IMR-90 (cell line): ENCODE data around the gene NECTIN4. TPM values are rescaled to one million over a fixed set of nuclear protein-coding genes. Genes with fewer than 3 reads are reported as not detected.

Experiments used
- ATAC-seq: fragments of 200-7000 bp; cut with Tn5 transposase; 2 replicates; pipeline ENCODE4 v1.9.1; 2020; ENCODE audit warnings: low read depth, mild to moderate bottlenecking, moderate library complexity
- BruUV-seq: library from RNA; stranded (reverse); fragments of 400-500 nt; replicated peaks from 2 replicates; lab custom pipeline; 2021; lab: Mats Ljungman, UMichigan
- CTCF ChIA-PET: fragments of 300-600 bp; formaldehyde crosslinking; extraction: SDS; loops from one replicate; lab custom pipeline; 2021; ENCODE audit warnings: antibody characterized with exemption; lab: Yijun Ruan, JAX
- POLR2A ChIA-PET: fragments of 300-600 bp; sonication (Branson Sonifier 250); formaldehyde crosslinking; loops from one replicate; lab custom pipeline; 2022; ENCODE audit warnings: antibody characterized with exemption; ENCODE audit not compliant: unreplicated experiment; lab: Charles Lee
- DNase-seq: peaks from one replicate; pipeline ENCODE4 v3.0.0; 2013
- H2AFZ ChIP-seq: replicated peaks from 2 replicates; pipeline ENCODE3; 2013; ENCODE audit warnings: low read length, mild to moderate bottlenecking; ENCODE audit not compliant: poor library complexity
- H2AK5ac ChIP-seq: 2 replicates; pipeline ENCODE4 v1.6.1; 2013; ENCODE audit warnings: low read depth, low read length, inconsistent platforms
- H2AK9ac ChIP-seq: replicated peaks from 2 replicates; pipeline ENCODE3; 2013; ENCODE audit warnings: mild to moderate bottlenecking, low read depth, low read length, moderate library complexity; ENCODE audit not compliant: poor library complexity
- H2BK120ac ChIP-seq: 2 replicates; pipeline ENCODE4 v1.6.1; 2013; ENCODE audit warnings: low read depth, low read length, inconsistent platforms
- H2BK15ac ChIP-seq: 3 replicates; pipeline ENCODE4 v1.6.1; 2013; ENCODE audit warnings: low read depth, low read length, inconsistent platforms
- H2BK20ac ChIP-seq: 2 replicates; pipeline ENCODE4 v1.6.1; 2013; ENCODE audit warnings: low read depth, mild to moderate bottlenecking, inconsistent platforms, low read length, moderate library complexity
- H2BK5ac ChIP-seq: 2 replicates; pipeline ENCODE4 v1.6.1; 2013; ENCODE audit warnings: mild to moderate bottlenecking, low read depth, low read length, inconsistent platforms; ENCODE audit not compliant: poor library complexity, severe bottlenecking
- H3K14ac ChIP-seq: replicated peaks from 2 replicates; pipeline ENCODE4 v1.6.1; 2013; ENCODE audit warnings: low read depth, low read length, inconsistent platforms
- H3K18ac ChIP-seq: 2 replicates; pipeline ENCODE4 v1.6.1; 2013; ENCODE audit warnings: low read depth, low read length, control low read depth
- H3K23ac ChIP-seq: 2 replicates; pipeline ENCODE4 v1.6.1; 2013; ENCODE audit warnings: low read depth, low read length, inconsistent platforms
- H3K27ac ChIP-seq: 2 replicates; pipeline ENCODE4 v1.5.1; 2013; ENCODE audit warnings: mild to moderate bottlenecking, control low read depth, low read length; ENCODE audit not compliant: insufficient read depth
- H3K27me3 ChIP-seq: 2 replicates; pipeline ENCODE4 v1.6.1; 2013; ENCODE audit warnings: low read length; ENCODE audit not compliant: control insufficient read depth, insufficient read depth
- H3K36me3 ChIP-seq: 2 replicates; pipeline ENCODE4 v1.6.1; 2013; ENCODE audit warnings: low read length, mixed read lengths; ENCODE audit not compliant: control insufficient read depth, insufficient read depth
- H3K4ac ChIP-seq: 2 replicates; pipeline ENCODE4 v1.6.1; 2013; ENCODE audit warnings: low read depth, low read length, inconsistent platforms
- H3K4me1 ChIP-seq: 2 replicates; pipeline ENCODE4 v1.6.1; 2013; ENCODE audit warnings: low read length, mixed read lengths; ENCODE audit not compliant: control insufficient read depth, insufficient read depth
- H3K4me2 ChIP-seq: 2 replicates; pipeline ENCODE4 v1.6.1; 2013; ENCODE audit warnings: low read depth, mild to moderate bottlenecking, control low read depth, low read length, moderate library complexity
- H3K4me3 ChIP-seq: 2 replicates; pipeline ENCODE4 v1.5.1; 2013; ENCODE audit warnings: low read depth, mild to moderate bottlenecking, control low read depth, low read length, moderate library complexity; ENCODE audit not compliant: insufficient read depth
- H3K56ac ChIP-seq: 2 replicates; pipeline ENCODE4 v1.6.1; 2013; ENCODE audit warnings: low read length, inconsistent platforms; ENCODE audit not compliant: insufficient read depth; ENCODE audit errors: extremely low read depth
- H3K79me1 ChIP-seq, 2 experiments: 2 replicates each; pipeline ENCODE4 v1.6.1; 2013; ENCODE audit warnings: low read length in 2 of 2, inconsistent platforms in 1 of 2, low read depth in 1 of 2
- H3K9ac ChIP-seq: 2 replicates; pipeline ENCODE4 v1.6.1; 2013; ENCODE audit warnings: low read depth, low read length, control low read depth
- H3K9me1 ChIP-seq: 2 replicates; pipeline ENCODE4 v1.6.1; 2013; ENCODE audit warnings: low read length, inconsistent platforms; ENCODE audit not compliant: insufficient read depth
- H3K9me3 ChIP-seq: 2 replicates; pipeline ENCODE4 v1.6.1; 2013; ENCODE audit warnings: low read length; ENCODE audit not compliant: control insufficient read depth, insufficient read depth
- H4K20me1 ChIP-seq: 2 replicates; pipeline ENCODE4 v1.6.1; 2013; ENCODE audit warnings: low read length, inconsistent platforms; ENCODE audit not compliant: insufficient read depth
- H4K5ac ChIP-seq: 2 replicates; pipeline ENCODE4 v1.6.1; 2013; ENCODE audit warnings: mild to moderate bottlenecking, low read depth, low read length, control low read depth
- H4K8ac ChIP-seq, 2 experiments: 2 replicates each; pipeline ENCODE4 v1.6.1; 2013; ENCODE audit warnings: low read depth in 2 of 2, low read length in 2 of 2, control low read depth in 1 of 2, inconsistent platforms in 1 of 2
- H4K91ac ChIP-seq: 2 replicates; pipeline ENCODE4 v1.6.1; 2013; ENCODE audit warnings: low read depth, low read length, inconsistent platforms; ENCODE audit not compliant: insufficient read depth
- BHLHE40 ChIP-seq: fragments of 150-350 bp; IDR thresholded peaks from 2 replicates; pipeline ENCODE4 v1.6.1; 2016; ENCODE audit warnings: mild to moderate bottlenecking, low read depth, low read length
- CHD1 ChIP-seq: IDR thresholded peaks from 2 replicates; pipeline ENCODE4 v1.6.1; 2012; ENCODE audit warnings: low read depth, low read length, improper control_type of control experiment
- USF2 ChIP-seq: fragments of 150-350 bp; IDR thresholded peaks from 2 replicates; pipeline ENCODE4 v1.6.1; 2017; ENCODE audit warnings: mild to moderate bottlenecking, antibody characterized with exemption, low read length, low read depth
- WGBS, 2 experiments: methylation state at CpG; one replicate each; pipeline versions ENCODE4 v1.1.5 to v1.1.7; 2013; ENCODE audit warnings: missing lambda C conversion rate in 2 of 2; ENCODE audit not compliant: insufficient read length in 1 of 2; ENCODE audit errors: extremely low coverage in 2 of 2; 5-methylcytosine and 5-hydroxymethylcytosine counted together
- dilution Hi-C: fragments of 300-500 bp; cut with HindIII; formaldehyde crosslinking; loops from one replicate; pipeline ENCODE4 v1.14.3; 2018; ENCODE audit warnings: low sequenced_read_pairs; ENCODE audit not compliant: unreplicated experiment
- in situ Hi-C: fragments of 300-500 bp; cut with MboI; formaldehyde crosslinking; loops from 3 replicates; pipeline ENCODE4 v1.14.3; 2019; ENCODE audit warnings: low sequenced_read_pairs, inconsistent platforms, mixed read lengths
- intact Hi-C: fragments of 100-400 bp; cut with micrococcal nuclease; formaldehyde crosslinking; loops from 2 replicates; pipeline ENCODE4 v1.10.0; 2022
- polyA plus RNA-seq, 3 experiments: library from polyadenylated mRNA; depleted of rRNA; stranded (reverse); fragments of >200 nt; gene quantifications; 2 replicates each; pipeline ENCODE4 v1.2.3, GENCODE V29; 2012; ENCODE audit warnings: low replicate concordance in 1 of 3
- total RNA-seq: library from RNA; depleted of rRNA; stranded (reverse); fragments of >200 nt; gene quantifications from 2 replicates; pipeline ENCODE4 v1.2.3, GENCODE V29; 2012

The NECTIN4 gene
- total and polyA plus RNA-seq, 2 of the 4 experiments (the other 2 are of a cell fraction): 0.18 to 0.24 TPM

DNA sequence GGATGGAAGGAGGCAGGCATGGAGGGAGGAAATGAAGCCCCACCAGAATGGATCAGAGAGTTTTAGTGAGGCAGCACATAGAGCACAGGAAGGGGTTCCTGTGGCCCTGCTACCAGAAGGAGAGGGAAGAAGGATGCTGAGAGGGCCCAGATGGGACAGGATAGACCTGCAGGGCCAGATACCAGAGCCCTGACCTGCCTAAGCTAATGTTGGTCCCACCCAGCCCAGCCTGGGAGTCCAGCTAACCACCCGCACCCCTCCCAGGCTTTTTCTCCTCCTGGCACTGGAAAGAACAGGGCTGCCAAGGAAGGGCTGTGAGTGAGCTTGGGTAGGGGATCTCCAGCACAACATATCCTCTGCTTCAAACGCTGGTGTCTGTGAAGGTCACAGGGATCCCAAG is 6.9 kb downstream of the NECTIN4 start:
- H2BK20ac ChIP-seq: no peak overlapping the region; the same call in none of the 2 replicates
- no peak for TF ChIP-seq CHD1
- no peak for TF ChIP-seq BHLHE40
- no peak for TF ChIP-seq USF2
- no peak overlapping the region for H3K27ac ChIP-seq
- H4K91ac ChIP-seq: peak overlapping the region; percentile 34; the same call in 1 of the 2 replicates
- no peaks in the 10 kb centered on the region for H3K79me1 ChIP-seq
- H3K18ac ChIP-seq: no peak overlapping the region
- CTCF ChIA-PET: interaction anchor here (1.1 kb wide), 1 partner anchor 15 kb away, joined by 4 read pairs; no protein-coding TSS in a partner anchor
- 0 out of 2 replicates have a peak overlapping the region, but pooled peaks have one; percentile 65 for H3K14ac ChIP-seq
- H2AFZ ChIP-seq: peak overlapping the region; percentile 13
- H2BK5ac ChIP-seq: peak overlapping the region; percentile 81
- peak overlapping the region; percentile 23 for H2AK9ac ChIP-seq
- no peaks in the 10 kb centered on the region for H3K9me3 ChIP-seq
- H4K5ac ChIP-seq: no peak overlapping the region
- intact Hi-C loops (loop anchor here (5.0 kb wide), 1 partner anchor 35 kb away; the partner anchor contains the start of gene USF1), dilution Hi-C loops (no loop called here), in situ Hi-C loops (no loop called here)
- H3K9ac ChIP-seq: no peak overlapping the region
- BruUV-seq: no TSS peak
- H3K4me1 ChIP-seq: peaks cover 28% of the 10 kb centered on the region
- no peak overlapping the region for H2AK5ac ChIP-seq
- DNase-seq: no peak
- H3K4me2 ChIP-seq: no peak overlapping the region
- peak overlapping the region in 1 of 2 experiments; percentile 78; a peak in 2 of 4 replicates for H4K8ac ChIP-seq
- ATAC-seq: no peak
- no peaks in the 10 kb centered on the region for H3K36me3 ChIP-seq
- H2BK120ac ChIP-seq: no peak overlapping the region
- no CpG with 5 or more reads among the region's 2 CpGs for WGBS, 2 experiments
- no peaks in the 10 kb centered on the region for H4K20me1 ChIP-seq
- no peak overlapping the region for H3K4me3 ChIP-seq
- H3K23ac ChIP-seq: no peak overlapping the region
- no peaks in the 10 kb centered on the region for H3K27me3 ChIP-seq
- H3K4ac ChIP-seq: peak overlapping the region; percentile 71; the same call in 1 of the 2 replicates
- peaks cover 22% of the 10 kb centered on the region for H3K9me1 ChIP-seq
- POLR2A ChIA-PET: no interaction called here
- H3K56ac ChIP-seq: no peak overlapping the region
- peak overlapping the region; percentile 8; the same call in 1 of the 3 replicates for H2BK15ac ChIP-seq
